ENCODE data around the gene SSX3.
"Not testable (repeated sequence)": the region's sequence is repeated elsewhere in the genome, so short reads cannot be mapped to it uniquely, and the experiment has no call there.

The SSX3 gene, protein sequence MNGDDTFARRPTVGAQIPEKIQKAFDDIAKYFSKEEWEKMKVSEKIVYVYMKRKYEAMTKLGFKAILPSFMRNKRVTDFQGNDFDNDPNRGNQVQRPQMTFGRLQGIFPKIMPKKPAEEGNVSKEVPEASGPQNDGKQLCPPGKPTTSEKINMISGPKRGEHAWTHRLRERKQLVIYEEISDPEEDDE

DNA sequence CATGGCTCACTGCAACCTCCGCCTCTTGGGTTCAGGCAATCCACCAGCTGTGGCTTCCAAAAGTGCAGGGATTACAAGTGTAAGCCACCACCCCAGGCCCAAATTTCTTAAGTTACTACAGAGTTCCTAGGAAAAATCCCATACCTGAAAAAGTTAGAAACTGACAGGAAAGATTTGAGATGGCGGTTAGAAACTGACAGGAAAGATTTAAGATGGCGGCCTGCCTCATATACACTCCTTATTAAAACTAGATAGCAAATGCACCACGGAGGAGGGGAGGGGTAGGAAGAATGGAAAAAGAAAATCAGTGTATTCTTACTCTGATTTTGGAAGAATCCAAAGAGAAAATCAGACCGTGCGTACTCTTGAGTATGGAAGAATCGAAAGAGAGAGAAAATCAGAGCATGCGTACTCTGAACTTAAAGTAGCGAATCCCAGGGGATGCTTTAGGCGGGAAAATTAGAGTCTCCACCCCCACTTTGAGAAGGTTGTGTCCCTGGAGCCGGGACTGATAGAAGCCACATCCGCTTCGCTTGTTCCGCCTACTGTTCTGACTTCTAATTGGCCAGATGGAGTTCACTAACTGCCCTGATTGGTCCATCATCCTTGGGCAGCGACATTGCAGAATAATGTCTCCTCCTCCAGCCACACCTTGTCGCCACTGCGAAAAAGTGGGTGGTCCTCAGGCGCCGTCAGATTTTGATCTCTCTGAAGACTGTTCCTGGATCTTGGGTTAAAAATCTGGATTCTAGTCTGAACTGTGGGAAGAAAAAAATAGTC lies at the start of gene SSX3:
Gene SSX3 (minus strand): TSS at position 389 of the 780 bp plus-strand sequence. CDS start 1,454 bp downstream, outside the sequence.
- DNase-seq (ENCODE audit: low read depth in 3 of 3, low spot score in 1 of 3) = not testable (repeated sequence)

DNA sequence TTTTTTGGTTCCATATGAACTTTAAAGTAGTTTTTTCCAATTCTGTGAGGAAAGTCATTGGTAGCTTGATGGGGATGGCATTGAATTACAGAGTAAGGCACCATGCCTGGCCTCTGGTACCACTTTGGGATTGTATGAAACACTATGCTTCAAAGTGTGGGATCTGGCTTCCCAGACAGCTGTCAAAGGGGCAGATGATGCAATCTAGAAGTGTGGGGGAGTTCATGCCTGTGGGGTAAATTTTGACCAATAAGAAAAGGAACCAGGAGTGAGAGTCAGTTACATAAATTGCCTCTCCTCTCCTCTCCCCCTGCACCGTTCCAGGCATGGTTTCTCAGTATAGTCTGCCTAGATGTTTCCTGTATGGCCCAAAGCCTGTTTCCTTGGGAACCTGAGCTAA lies 41.3 kb upstream of the SSX3 start:
- not testable (repeated sequence) for DNase-seq (ENCODE audit: low read depth in 3 of 3, low spot score in 1 of 3)

DNA sequence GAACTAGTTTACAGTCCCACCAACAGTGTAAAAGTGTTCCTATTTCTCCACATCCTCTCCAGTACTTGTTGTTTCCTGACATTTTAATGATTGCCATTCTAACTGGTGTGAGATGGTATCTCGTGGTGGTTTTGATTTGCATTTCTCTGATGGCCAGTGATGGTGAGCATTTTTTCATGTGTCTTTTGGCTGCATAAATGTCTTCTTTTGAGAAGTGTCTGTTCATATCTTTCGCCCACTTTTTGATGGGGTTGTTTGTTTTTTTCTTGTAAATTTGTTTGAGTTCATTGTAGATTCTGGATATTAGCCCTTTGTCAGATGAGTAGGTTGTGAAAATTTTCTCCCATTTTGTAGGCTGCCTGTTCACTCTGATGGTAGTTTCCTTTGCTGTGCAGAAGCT lies 40.4 kb upstream of the SSX3 start:
- DNase-seq (ENCODE audit: low read depth in 3 of 3, low spot score in 1 of 3) = not testable (repeated sequence)

DNA sequence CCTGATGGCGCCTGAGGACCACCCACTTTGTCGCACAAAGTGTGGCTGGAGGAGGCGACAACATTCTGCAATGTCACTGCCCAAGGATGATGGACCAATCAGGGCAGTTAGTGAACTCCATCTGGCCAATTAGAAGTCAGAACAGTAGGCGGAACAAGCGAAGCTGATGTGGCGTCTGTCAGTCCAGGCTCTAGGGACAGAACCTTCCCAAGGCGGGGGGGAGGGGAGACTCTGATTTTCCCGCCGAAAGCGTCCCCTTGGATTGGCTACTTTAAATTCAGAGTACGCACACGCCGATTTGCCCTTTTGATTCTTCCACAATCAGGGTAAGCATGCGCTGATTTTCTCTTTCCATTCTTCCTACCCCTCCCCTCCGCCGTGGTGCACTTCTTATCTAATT lies 26.7 kb upstream of the SSX3 start, which contains the start of gene SSX4:
Gene SSX4 (plus strand): TSS at position 301 of the 400 bp plus-strand sequence. CDS start 515 bp downstream, outside the sequence.
- not testable (repeated sequence) for DNase-seq (ENCODE audit: low read depth in 3 of 3, low spot score in 1 of 3)

DNA sequence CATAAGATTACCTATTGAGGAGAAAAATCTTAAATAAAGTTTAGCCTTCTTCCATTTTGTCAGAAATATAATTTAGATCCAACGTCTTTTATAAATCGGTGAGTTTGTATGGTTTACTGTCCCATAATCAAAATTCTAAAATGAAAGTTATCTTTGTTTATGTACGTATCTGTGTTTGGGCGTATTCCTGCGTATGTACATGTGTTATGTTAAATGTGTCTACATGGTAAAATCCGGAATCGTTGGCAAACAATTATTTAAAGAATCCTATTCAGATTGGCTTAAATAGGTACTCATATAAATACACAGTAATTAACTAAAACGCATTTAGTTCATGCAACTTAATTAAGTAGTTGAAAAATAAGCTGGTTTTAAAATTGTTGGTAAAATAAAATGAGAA lies 13.9 kb upstream of the SSX3 start:
- not testable (repeated sequence) for DNase-seq (ENCODE audit: low read depth in 3 of 3, low spot score in 1 of 3)

DNA sequence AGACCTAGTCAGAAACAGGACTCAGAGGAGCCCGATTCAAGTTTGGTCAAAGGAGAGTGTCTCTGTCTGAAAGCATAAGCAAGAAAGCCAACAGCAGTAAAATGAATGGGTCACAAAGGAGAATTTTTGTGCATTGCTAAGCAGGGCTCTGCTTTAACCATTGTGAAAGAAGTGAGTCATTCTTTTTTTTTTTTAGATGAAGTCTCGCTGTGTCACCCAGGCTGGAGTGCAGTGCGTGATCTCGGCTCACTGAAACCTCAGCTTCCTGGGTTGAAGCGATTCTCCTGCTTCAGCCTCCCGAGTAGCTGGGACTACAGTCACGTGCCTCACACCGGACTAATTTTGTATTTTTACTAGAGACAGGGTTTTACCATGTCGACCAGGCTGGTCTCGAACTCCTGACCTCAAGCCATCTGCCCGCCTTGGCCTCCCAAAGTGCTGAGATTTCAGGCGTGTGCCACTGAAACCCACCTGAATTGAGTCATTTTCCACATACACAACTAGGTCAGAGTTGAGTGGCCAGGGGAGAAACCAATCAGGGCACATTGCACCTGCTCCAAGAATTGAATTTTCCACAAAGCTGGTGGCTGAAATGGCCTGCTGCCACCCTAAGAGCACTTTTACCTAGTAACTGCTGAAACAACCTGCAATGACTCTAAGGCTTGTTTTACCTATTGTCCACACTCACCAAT lies 11.4 kb upstream of the SSX3 start:
- DNase-seq (ENCODE audit: low read depth in 3 of 3, low spot score in 1 of 3) = not testable (repeated sequence)

DNA sequence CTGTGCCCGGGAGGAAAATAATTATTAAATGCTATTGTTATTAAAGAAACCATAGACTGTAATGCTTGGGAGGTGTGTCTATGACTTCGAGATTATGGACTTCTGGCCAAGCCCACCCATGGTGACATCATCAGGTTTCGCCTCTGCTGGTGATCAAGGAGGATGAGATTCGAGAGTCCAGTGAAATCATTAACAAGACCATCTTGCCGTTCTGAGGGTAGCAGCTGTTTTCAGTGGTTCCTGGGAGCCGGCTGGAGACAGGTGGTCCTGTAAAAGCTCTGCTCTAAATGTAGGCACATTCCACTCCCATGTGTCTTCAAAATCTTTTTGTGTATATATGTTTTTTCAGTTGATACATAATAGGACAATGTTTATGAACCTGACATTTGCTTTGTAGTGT lies 2.8 kb upstream of the SSX3 start:
- DNase-seq (ENCODE audit: low read depth in 3 of 3, low spot score in 1 of 3) = not testable (repeated sequence)

DNA sequence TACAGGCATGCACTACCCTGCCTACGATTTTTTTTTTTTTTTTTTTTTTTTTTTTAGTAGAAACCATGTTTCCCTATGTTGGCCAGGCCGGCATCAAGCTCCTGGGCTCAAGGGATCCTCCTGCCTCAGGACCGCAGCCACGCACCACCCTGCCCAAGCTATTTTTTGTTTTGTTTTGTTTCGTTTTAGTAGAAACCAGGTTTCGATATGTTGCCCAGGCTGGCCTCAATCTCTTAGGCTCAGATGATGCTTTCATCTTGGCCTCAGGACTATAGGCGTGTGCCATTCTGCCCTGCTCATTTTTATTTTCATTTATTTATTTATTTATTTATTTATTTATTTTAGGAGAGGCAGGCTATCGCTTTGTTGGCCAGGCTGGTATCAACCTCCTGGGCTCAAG lies 1.2 kb upstream of the SSX3 start:
- no peak for DNase-seq (ENCODE audit: low read depth in 3 of 3, low spot score in 1 of 3)

DNA sequence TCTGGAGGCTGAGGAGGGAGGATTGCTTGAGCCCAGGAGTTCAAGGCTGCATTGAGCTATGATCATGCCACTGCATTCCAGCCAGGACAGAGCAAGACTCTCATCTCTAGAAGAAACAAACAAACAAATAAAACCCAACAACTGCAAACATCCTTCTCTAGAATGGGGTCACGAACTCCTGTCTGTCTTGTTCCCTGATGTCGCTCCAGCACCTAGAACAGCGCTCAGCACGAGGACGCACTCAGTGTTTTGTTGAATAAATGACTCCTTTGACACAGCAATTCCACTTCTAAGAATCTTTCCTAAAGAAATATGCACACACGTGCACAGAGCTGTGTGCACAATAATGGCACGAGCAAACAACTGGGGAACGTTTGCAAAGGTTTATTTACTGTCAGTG lies 10.4 kb downstream of the SSX3 start:
- DNase-seq (ENCODE audit: low read depth in 3 of 3, low spot score in 1 of 3) = not testable (repeated sequence)

DNA sequence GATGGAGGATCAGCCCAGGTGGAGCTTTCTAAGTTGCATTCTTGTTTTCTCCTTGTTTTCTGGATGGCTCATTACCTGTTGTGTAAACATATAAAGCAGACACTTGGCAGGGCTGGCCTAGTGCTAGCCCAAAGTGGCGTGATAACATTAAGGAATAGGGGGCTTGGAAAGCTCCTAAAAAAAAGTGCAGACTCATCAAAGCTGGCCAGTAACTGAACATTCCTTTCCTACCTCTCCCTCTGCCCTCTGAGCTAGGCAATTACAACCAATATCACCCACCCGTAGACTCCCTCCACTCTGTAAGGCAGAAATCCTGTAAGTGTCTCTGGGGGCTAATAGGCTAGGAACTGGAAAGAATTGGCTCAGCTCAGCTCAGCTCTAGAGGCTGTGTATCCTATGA lies 42.5 kb downstream of the SSX3 start:
- DNase-seq (ENCODE audit: low read depth in 3 of 3, low spot score in 1 of 3) = not testable (repeated sequence)

DNA sequence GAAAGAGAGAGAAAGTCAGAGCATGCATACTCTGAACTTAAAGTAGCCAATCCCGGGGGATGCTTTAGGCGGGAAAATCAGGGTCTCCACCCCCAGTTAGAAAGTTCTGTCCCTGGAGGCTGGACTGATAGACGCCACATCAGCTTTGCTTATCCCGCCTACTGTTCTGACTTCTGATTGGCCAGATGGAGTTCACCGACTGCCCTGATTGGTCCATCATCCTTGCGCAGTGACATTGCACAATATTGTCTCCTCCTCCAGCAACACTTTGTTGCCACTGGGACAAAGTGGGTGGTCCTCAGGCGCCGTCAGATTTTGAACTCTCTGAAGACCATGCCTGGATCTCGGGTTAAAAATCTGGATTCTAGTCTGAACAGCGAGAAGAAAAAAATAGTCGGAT lies 50.3 kb downstream of the SSX3 start:
- DNase-seq (ENCODE audit: low read depth in 3 of 3, low spot score in 1 of 3) = no peak

Measured in stimulated activated CD4-positive, alpha-beta T cell treated with anti-CD3 and anti-CD28 coated beads, TNF-alpha, amount 100 ng/mL, for 1 hour (primary cell).